CD14-positive monocyte (primary cell): ENCODE measurements around the gene ANKAR. TPM values are rescaled to one million over a fixed set of nuclear protein-coding genes. Genes with fewer than 3 reads are reported as not detected.

ENCODE experiments used
- DNase-seq, 3 donors: peaks; one replicate each; pipeline ENCODE4 v3.0.0-alpha.2; 2011 to 2022
- H2AFZ ChIP-seq: 2 replicates; pipeline ENCODE4 v1.6.0; 2012; ENCODE audit warnings: mild to moderate bottlenecking, low read depth, low read length, inconsistent platforms; ENCODE audit not compliant: insufficient read depth, poor library complexity, severe bottlenecking
- H3K27ac ChIP-seq, 2 donors: 1 replicate in 1 of 2; 2 replicates in 1 of 2; pipeline ENCODE4 v1.5.1; 2012 to 2013; ENCODE audit warnings: low read length in 2 of 2, control low read depth in 1 of 2, inconsistent platforms in 1 of 2, low read depth in 1 of 2, mild to moderate bottlenecking in 1 of 2
- H3K27me3 ChIP-seq, 2 donors: one replicate each; pipeline versions ENCODE4 v1.6.0 to v1.6.1; 2011 to 2013; ENCODE audit warnings: low read length in 2 of 2; ENCODE audit not compliant: control insufficient read depth in 2 of 2, insufficient read depth in 2 of 2
- H3K36me3 ChIP-seq, 2 donors: replicated peaks in 1 of 2; 1 replicate in 1 of 2; 2 replicates in 1 of 2; pipeline versions ENCODE4 v1.5.1 to v1.6.1; 2012 to 2013; ENCODE audit warnings: low read length in 2 of 2, control low read depth in 1 of 2, inconsistent platforms in 1 of 2, mild to moderate bottlenecking in 1 of 2; ENCODE audit not compliant: insufficient read depth in 2 of 2, control insufficient read depth in 1 of 2
- H3K4me1 ChIP-seq, 2 donors: 1 replicate in 1 of 2; 2 replicates in 1 of 2; pipeline versions ENCODE4 v1.5.1 to v1.6.1; 2012 to 2013; ENCODE audit warnings: low read length in 2 of 2, control low read depth in 1 of 2, inconsistent platforms in 1 of 2, mild to moderate bottlenecking in 1 of 2, moderate library complexity in 1 of 2; ENCODE audit not compliant: insufficient read depth in 2 of 2, control insufficient read depth in 1 of 2
- H3K4me2 ChIP-seq: replicated peaks from 2 replicates; pipeline ENCODE3; 2012; ENCODE audit warnings: low read length, moderate library complexity, mild to moderate bottlenecking; ENCODE audit not compliant: poor library complexity, severe bottlenecking; ENCODE audit errors: extremely low read depth
- H3K4me3 ChIP-seq, 3 experiments: fragments of 200-600 bp in 1 of 3; sonication (generic) in 1 of 3; replicated peaks in 1 of 3; 1 replicate in 2 of 3; 2 replicates in 1 of 3; pipeline ENCODE4 v1.5.1; 2011 to 2013; ENCODE audit warnings: low read length in 3 of 3, mild to moderate bottlenecking in 3 of 3, control low read depth in 2 of 3, low read depth in 2 of 3, inconsistent platforms in 1 of 3, moderate library complexity in 1 of 3
- H3K79me2 ChIP-seq: 2 replicates; pipeline ENCODE4 v1.6.0; 2012; ENCODE audit warnings: mild to moderate bottlenecking, control low read depth, inconsistent platforms, low read length, moderate library complexity; ENCODE audit not compliant: insufficient read depth
- H3K9ac ChIP-seq: 2 replicates; pipeline ENCODE4 v1.6.0; 2017; ENCODE audit warnings: low read length, mild to moderate bottlenecking; ENCODE audit not compliant: insufficient read depth, poor library complexity, severe bottlenecking
- H3K9me3 ChIP-seq, 2 donors: replicated peaks in 1 of 2; 1 replicate in 1 of 2; 2 replicates in 1 of 2; pipeline versions ENCODE4 v1.5.1 to v1.6.1; 2012 to 2013; ENCODE audit warnings: low read length in 2 of 2, control low read depth in 1 of 2; ENCODE audit not compliant: control insufficient read depth in 1 of 2, insufficient read depth in 1 of 2
- H4K20me1 ChIP-seq: 2 replicates; pipeline ENCODE4 v1.6.0; 2012; ENCODE audit warnings: mild to moderate bottlenecking, low read length, control low read depth, moderate library complexity; ENCODE audit not compliant: insufficient read depth
- H3K27ac Mint-ChIP-seq, 7 donors: one replicate each; pipeline ENCODE4 v1.8.0; 2020; ENCODE audit warnings: mild to moderate bottlenecking in 7 of 7, mixed read lengths in 7 of 7, moderate library complexity in 6 of 7, inconsistent platforms in 2 of 7
- H3K27me3 Mint-ChIP-seq, 3 donors: one replicate each; pipeline ENCODE4 v1.8.0; 2021 to 2022; ENCODE audit warnings: low read depth in 3 of 3, mild to moderate bottlenecking in 3 of 3, mixed read lengths in 3 of 3, moderate library complexity in 3 of 3, inconsistent platforms in 1 of 3
- H3K36me3 Mint-ChIP-seq, 2 donors: one replicate each; pipeline ENCODE4 v1.8.0; 2020; ENCODE audit warnings: mixed read lengths in 2 of 2, inconsistent platforms in 1 of 2, mild to moderate bottlenecking in 1 of 2
- H3K4me1 Mint-ChIP-seq: one replicate; pipeline ENCODE4 v1.8.0; 2020; ENCODE audit warnings: mild to moderate bottlenecking, mixed read lengths
- H3K4me3 Mint-ChIP-seq, 2 donors: one replicate each; pipeline ENCODE4 v1.8.0; 2020; ENCODE audit warnings: mild to moderate bottlenecking in 2 of 2, mixed read lengths in 2 of 2, moderate library complexity in 1 of 2
- H3K9me3 Mint-ChIP-seq, 7 donors: one replicate each; pipeline ENCODE4 v1.8.0; 2020 to 2022; ENCODE audit warnings: mixed read lengths in 7 of 7, mild to moderate bottlenecking in 6 of 7, moderate library complexity in 6 of 7, inconsistent platforms in 2 of 7
- WGBS: methylation state at CpG from one replicate; pipeline ENCODE4 v1.1.5; 2013; ENCODE audit warnings: missing lambda C conversion rate; ENCODE audit not compliant: insufficient coverage; 5-methylcytosine and 5-hydroxymethylcytosine counted together
- intact Hi-C, 2 donors: fragments of 100-400 bp; cut with micrococcal nuclease; formaldehyde crosslinking; loops; one replicate each; pipeline versions ENCODE4 v1.15.0 to v1.15.1; 2023
- polyA plus RNA-seq, 3 donors: library from polyadenylated mRNA; depleted of rRNA in 1 of 3; unstranded in 2 of 3; stranded (reverse) in 1 of 3; fragments of 300-500 nt in 2 of 3; fragments of >200 nt in 1 of 3; fragmentation: Illumina TruSeq in 2 of 3; gene quantifications; 1 replicate in 2 of 3; 2 replicates in 1 of 3; pipeline ENCODE4 v1.2.3, GENCODE V29; 2012 to 2021
- TF ChIP-seq, protein P1 (sequence below): fragments of 200-600 bp; IDR thresholded peaks from one replicate; pipeline ENCODE4 v1.8.0; 2022; ENCODE audit warnings: antibody characterized with exemption, mild to moderate bottlenecking

Gene ANKAR
- polyA plus RNA-seq, 3 donors = 1.1 to 2.3 (median 1.4) TPM

DNA sequence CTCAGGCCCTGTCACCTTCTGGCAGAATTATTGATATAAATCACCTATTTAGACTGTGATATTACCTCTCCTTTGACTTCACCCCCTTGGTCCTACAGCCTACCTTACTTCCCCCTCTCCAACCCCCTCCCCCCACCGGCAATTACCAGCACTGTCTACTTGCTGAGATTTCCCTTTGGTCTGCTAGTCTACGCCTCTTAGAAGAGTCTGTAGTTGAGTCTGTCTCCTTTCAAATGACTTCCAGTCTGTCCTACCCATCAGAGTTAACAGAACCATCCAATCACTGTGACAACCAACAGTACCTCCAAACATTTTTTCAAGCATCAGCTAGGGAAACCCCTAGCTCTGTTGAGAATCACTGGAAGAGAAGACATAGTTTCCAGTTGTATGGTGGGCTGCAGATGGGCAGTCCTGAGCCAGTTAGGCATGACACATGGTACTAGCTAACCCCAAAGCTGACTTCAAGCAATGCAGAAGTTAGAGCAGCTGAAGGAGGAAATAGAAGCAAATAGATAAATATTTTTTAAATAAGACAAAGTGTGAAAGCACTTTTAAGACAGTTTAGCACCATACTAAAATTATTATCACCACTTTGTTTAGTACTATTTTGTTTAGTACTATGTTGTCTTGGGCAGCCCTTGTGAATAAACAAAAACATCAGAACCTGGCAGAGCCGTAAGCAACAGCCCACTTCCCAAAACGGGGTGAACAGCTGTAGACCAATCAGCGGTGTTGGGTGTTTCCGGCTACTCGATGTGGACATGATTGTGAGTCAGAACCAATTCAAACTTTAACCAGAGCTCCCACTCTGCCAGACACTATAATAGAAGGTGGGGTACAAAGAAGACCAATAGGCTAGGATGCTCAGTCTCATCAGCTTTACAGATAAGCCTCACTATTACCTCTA is 15.9 kb upstream of the ANKAR start:
- Histone ChIP-seq H3K4me1 (peaks cover 32 to 34% of the 10 kb centered on the region in 2 donors), H3K4me2 (peak overlapping the region; percentile 61)
- no CpG with 5 or more reads among the region's 7 CpGs for WGBS

DNA sequence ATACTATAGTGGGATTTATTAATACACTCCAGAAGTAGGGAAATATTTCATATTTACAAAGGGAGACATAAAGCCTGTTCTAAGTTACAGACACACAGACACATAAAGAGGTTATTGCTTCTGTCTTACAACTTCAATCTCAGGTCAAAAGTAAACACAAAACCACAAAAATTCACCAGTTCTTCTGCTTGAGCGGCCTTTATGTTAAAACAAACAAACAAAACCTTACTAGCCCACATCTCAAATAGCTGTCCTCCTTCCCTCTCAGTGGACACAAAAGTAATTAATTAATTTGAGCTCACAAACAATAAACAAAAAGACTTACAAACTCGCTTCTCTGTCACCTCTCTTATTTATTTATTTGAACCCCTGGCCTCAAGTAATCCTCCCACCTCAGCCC is 14.7 kb upstream of the ANKAR start:
- no peaks in the 10 kb centered on the region for H3K27me3 ChIP-seq
- H3K9ac ChIP-seq = no peak overlapping the region
- no peaks in the 10 kb centered on the region for H3K27me3 Mint-ChIP-seq
- intact Hi-C loops = loop anchor here (5.0 to 10.0 kb wide), 3 partner anchors 38 to 217 kb away; partner anchors contain the start of genes ORMDL1 (in 1 of the 2), PMS1 (in 1 of the 2) and WDR75 (in 1 of the 2)
- peaks cover 27% of the 10 kb centered on the region for H3K4me1 Mint-ChIP-seq
- no peak overlapping the region for H3K27ac ChIP-seq
- peaks cover 0 to 3% of the 10 kb centered on the region in 2 donors for H3K36me3 ChIP-seq
- 100% methylated on average over 1 of the region's 2 CpGs for WGBS
- H3K4me3 Mint-ChIP-seq = no peak overlapping the region
- peaks cover 32 to 34% of the 10 kb centered on the region in 2 donors for H3K4me1 ChIP-seq
- peak overlapping the region in 1 of 7 donors; percentile 6 for H3K27ac Mint-ChIP-seq
- no peak overlapping the region for H3K4me2 ChIP-seq
- DNase-seq = no peak
- no peak overlapping the region for H2AFZ ChIP-seq
- no peak overlapping the region for H3K4me3 ChIP-seq
- TF ChIP-seq, protein P1, sequence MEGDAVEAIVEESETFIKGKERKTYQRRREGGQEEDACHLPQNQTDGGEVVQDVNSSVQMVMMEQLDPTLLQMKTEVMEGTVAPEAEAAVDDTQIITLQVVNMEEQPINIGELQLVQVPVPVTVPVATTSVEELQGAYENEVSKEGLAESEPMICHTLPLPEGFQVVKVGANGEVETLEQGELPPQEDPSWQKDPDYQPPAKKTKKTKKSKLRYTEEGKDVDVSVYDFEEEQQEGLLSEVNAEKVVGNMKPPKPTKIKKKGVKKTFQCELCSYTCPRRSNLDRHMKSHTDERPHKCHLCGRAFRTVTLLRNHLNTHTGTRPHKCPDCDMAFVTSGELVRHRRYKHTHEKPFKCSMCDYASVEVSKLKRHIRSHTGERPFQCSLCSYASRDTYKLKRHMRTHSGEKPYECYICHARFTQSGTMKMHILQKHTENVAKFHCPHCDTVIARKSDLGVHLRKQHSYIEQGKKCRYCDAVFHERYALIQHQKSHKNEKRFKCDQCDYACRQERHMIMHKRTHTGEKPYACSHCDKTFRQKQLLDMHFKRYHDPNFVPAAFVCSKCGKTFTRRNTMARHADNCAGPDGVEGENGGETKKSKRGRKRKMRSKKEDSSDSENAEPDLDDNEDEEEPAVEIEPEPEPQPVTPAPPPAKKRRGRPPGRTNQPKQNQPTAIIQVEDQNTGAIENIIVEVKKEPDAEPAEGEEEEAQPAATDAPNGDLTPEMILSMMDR = no peak
- no peaks in the 10 kb centered on the region for H3K9me3 Mint-ChIP-seq
- no peaks in the 10 kb centered on the region for H4K20me1 ChIP-seq
- H3K79me2 ChIP-seq = peaks cover 30% of the 10 kb centered on the region
- no peaks in the 10 kb centered on the region for H3K9me3 ChIP-seq
- H3K36me3 Mint-ChIP-seq = peaks cover 3 to 8% of the 10 kb centered on the region in 2 donors

More for the DNA sequence above, 15.9 kb upstream of the ANKAR start:
- Histone ChIP-seq H4K20me1 (no peaks in the 10 kb centered on the region), H3K9me3 (peaks cover 0 to under 1% of the 10 kb centered on the region in 2 donors), H3K36me3 (peaks cover 0 to 2% of the 10 kb centered on the region in 2 donors), H2AFZ (peak overlapping the region; percentile 52), H3K27me3 (no peaks in the 10 kb centered on the region), H3K27ac (peak overlapping the region in 1 of 2 donors; percentile 56), H3K9ac (no peak overlapping the region), H3K79me2 (peaks cover 22% of the 10 kb centered on the region), H3K4me3 (peak overlapping the region in 2 of 3 experiments; percentile 23 to 28)
- TF ChIP-seq, protein P1 = no peak
- peak; percentile 69 to 84 (median 81) for DNase-seq
- Mint-ChIP-seq H3K27ac (peak overlapping the region; percentile 55 to 88 (median 77)), H3K27me3 (no peaks in the 10 kb centered on the region), H3K4me3 (peak overlapping the region; percentile 64 to 71), H3K4me1 (peaks cover 19% of the 10 kb centered on the region), H3K9me3 (no peaks in the 10 kb centered on the region), H3K36me3 (peaks cover 0 to 1% of the 10 kb centered on the region in 2 donors)
- intact Hi-C loops = no loop called here
